ENCODE data around the gene SLC17A1.

Gene SLC17A1

GRCh38 chr6:25842526-25842925, 10.7 kb upstream of the SLC17A1 start:
- no peaks in the 10 kb centered on the region for H3K36me3 ChIP-seq
- TF ChIP-seq CTCF (IDR thresholded peaks at IDR 0.05; ENCODE audit: low read depth, low read length): no peak
- DNase-seq: no peak
- H3K27ac ChIP-seq: no peak overlapping the region
- no peak overlapping the region for H3K4me3 ChIP-seq (ENCODE audit: low read depth, low read length)
- peaks cover 2% of the 10 kb centered on the region for H3K9me3 ChIP-seq (ENCODE audit: severe bottlenecking)
- H3K27me3 ChIP-seq (ENCODE audit: insufficient read depth, low read depth, severe bottlenecking): no peaks in the 10 kb centered on the region

GRCh38 chr6:25835442-25836283, 3.8 kb upstream of the SLC17A1 start:
- TF ChIP-seq CTCF (IDR thresholded peaks at IDR 0.05; ENCODE audit: low read depth, low read length): no peak
- Histone ChIP-seq H3K27ac (no peak overlapping the region), H3K36me3 (no peaks in the 10 kb centered on the region), H3K4me3 (ENCODE audit: low read depth, low read length) (no peak overlapping the region), H3K9me3 (ENCODE audit: severe bottlenecking) (peaks cover 2% of the 10 kb centered on the region), H3K27me3 (ENCODE audit: insufficient read depth, low read depth, severe bottlenecking) (no peaks in the 10 kb centered on the region)
- peak; percentile 43 for DNase-seq

- Histone ChIP-seq H3K4me3 (ENCODE audit: low read depth, low read length) (no peak overlapping the region), H3K27me3 (ENCODE audit: insufficient read depth, low read depth, severe bottlenecking) (no peaks in the 10 kb centered on the region), H3K36me3 (no peaks in the 10 kb centered on the region), H3K9me3 (ENCODE audit: severe bottlenecking) (no peaks in the 10 kb centered on the region), H3K27ac (no peak overlapping the region)
- TF ChIP-seq CTCF (IDR thresholded peaks at IDR 0.05; ENCODE audit: low read depth, low read length): no peak
- no peak for DNase-seq
Measured at GRCh38 chr6:25834950-25835349, 3.1 kb upstream of the SLC17A1 start.

- H3K9me3 ChIP-seq (ENCODE audit: severe bottlenecking): no peaks in the 10 kb centered on the region
- DNase-seq: no peak
- H3K36me3 ChIP-seq: no peaks in the 10 kb centered on the region
- no peak overlapping the region for H3K4me3 ChIP-seq (ENCODE audit: low read depth, low read length)
- TF ChIP-seq CTCF (IDR thresholded peaks at IDR 0.05; ENCODE audit: low read depth, low read length): no peak
- no peaks in the 10 kb centered on the region for H3K27me3 ChIP-seq (ENCODE audit: insufficient read depth, low read depth, severe bottlenecking)
- no peak overlapping the region for H3K27ac ChIP-seq
Measured at GRCh38 chr6:25833136-25833535, 1.3 kb upstream of the SLC17A1 start.

GRCh38 chr6:25832670-25833069, 818 bp upstream of the SLC17A1 start:
- H3K27ac ChIP-seq: no peak overlapping the region
- no peak for DNase-seq
- no peaks in the 10 kb centered on the region for H3K9me3 ChIP-seq (ENCODE audit: severe bottlenecking)
- no peaks in the 10 kb centered on the region for H3K36me3 ChIP-seq
- TF ChIP-seq CTCF (IDR thresholded peaks at IDR 0.05; ENCODE audit: low read depth, low read length): no peak
- no peak overlapping the region for H3K4me3 ChIP-seq (ENCODE audit: low read depth, low read length)
- no peaks in the 10 kb centered on the region for H3K27me3 ChIP-seq (ENCODE audit: insufficient read depth, low read depth, severe bottlenecking)

- TF ChIP-seq CTCF (IDR thresholded peaks at IDR 0.05; ENCODE audit: low read depth, low read length): no peak
- DNase-seq: no peak
Measured at GRCh38 chr6:25832307-25832662, 433 bp upstream of the SLC17A1 start.

More at GRCh38 chr6:25832307-25832662, 433 bp upstream of the SLC17A1 start:
- H3K27ac ChIP-seq: no peak overlapping the region
- H3K9me3 ChIP-seq (ENCODE audit: severe bottlenecking): no peaks in the 10 kb centered on the region
- H3K4me3 ChIP-seq (ENCODE audit: low read depth, low read length): no peak overlapping the region
- H3K27me3 ChIP-seq (ENCODE audit: insufficient read depth, low read depth, severe bottlenecking): no peaks in the 10 kb centered on the region
- no peaks in the 10 kb centered on the region for H3K36me3 ChIP-seq
